ENCODE results near the gene SLC16A10.
"Not testable (repeated sequence)": the region's sequence is repeated elsewhere in the genome, so short reads cannot be mapped to it uniquely, and the experiment has no call there.

SLC16A10 gene

GRCh38 chr6:111201764-111202163 is 114.5 kb downstream of the SLC16A10 start:
- DNase-seq (ENCODE audit: low read depth): no peak
- no peak overlapping the region for H3K4me3 ChIP-seq (ENCODE audit: control insufficient read depth, low read depth, low read length)
- no peak for TF ChIP-seq CTCF (conservative IDR thresholded peaks at IDR 0.05; ENCODE audit: control insufficient read depth, insufficient read depth, low read depth, low read length)

GRCh38 chr6:111203539-111203938 is 116.2 kb downstream of the SLC16A10 start:
- DNase-seq (ENCODE audit: low read depth); H3K4me3 ChIP-seq (ENCODE audit: control insufficient read depth, low read depth, low read length): not testable (repeated sequence)

GRCh38 chr6:111204305-111204704 is 117.0 kb downstream of the SLC16A10 start:
- no peak for TF ChIP-seq CTCF (conservative IDR thresholded peaks at IDR 0.05; ENCODE audit: control insufficient read depth, insufficient read depth, low read depth, low read length)
- no peak for DNase-seq (ENCODE audit: low read depth)
- H3K4me3 ChIP-seq (ENCODE audit: control insufficient read depth, low read depth, low read length): no peak overlapping the region

GRCh38 chr6:111204881-111205280 is 117.6 kb downstream of the SLC16A10 start:
- no peak for DNase-seq (ENCODE audit: low read depth)
- H3K4me3 ChIP-seq (ENCODE audit: control insufficient read depth, low read depth, low read length): no peak overlapping the region
- TF ChIP-seq CTCF (conservative IDR thresholded peaks at IDR 0.05; ENCODE audit: control insufficient read depth, insufficient read depth, low read depth, low read length): no peak

- TF ChIP-seq CTCF (conservative IDR thresholded peaks at IDR 0.05; ENCODE audit: control insufficient read depth, insufficient read depth, low read depth, low read length): no peak
- no peak overlapping the region for H3K4me3 ChIP-seq (ENCODE audit: control insufficient read depth, low read depth, low read length)
- DNase-seq (ENCODE audit: low read depth): no peak
Measured at GRCh38 chr6:111205502-111205901, 118.2 kb downstream of the SLC16A10 start.

- no peak overlapping the region for H3K4me3 ChIP-seq (ENCODE audit: control insufficient read depth, low read depth, low read length)
- TF ChIP-seq CTCF (conservative IDR thresholded peaks at IDR 0.05; ENCODE audit: control insufficient read depth, insufficient read depth, low read depth, low read length): no peak
- peak; percentile 11 for DNase-seq (ENCODE audit: low read depth)
Measured at GRCh38 chr6:111207141-111207858, 120.0 kb downstream of the SLC16A10 start.

GRCh38 chr6:111208933-111209332 is 121.6 kb downstream of the SLC16A10 start:
- no peak for DNase-seq (ENCODE audit: low read depth)
- no peak for TF ChIP-seq CTCF (conservative IDR thresholded peaks at IDR 0.05; ENCODE audit: control insufficient read depth, insufficient read depth, low read depth, low read length)
- H3K4me3 ChIP-seq (ENCODE audit: control insufficient read depth, low read depth, low read length): no peak overlapping the region
